CD14-positive monocyte (primary cell): ENCODE data around the gene B3GNT9. TPM values are rescaled to one million over a fixed set of nuclear protein-coding genes. Genes with fewer than 3 reads are reported as not detected.

ENCODE experiments used
- DNase-seq, 3 donors: peaks; one replicate each; pipeline ENCODE4 v3.0.0-alpha.2; 2011 to 2022
- H2AFZ ChIP-seq: 2 replicates; pipeline ENCODE4 v1.6.0; 2012; ENCODE audit warnings: mild to moderate bottlenecking, low read depth, low read length, inconsistent platforms; ENCODE audit not compliant: insufficient read depth, poor library complexity, severe bottlenecking
- H3K27ac ChIP-seq, 2 donors: 1 replicate in 1 of 2; 2 replicates in 1 of 2; pipeline ENCODE4 v1.5.1; 2012 to 2013; ENCODE audit warnings: low read length in 2 of 2, control low read depth in 1 of 2, inconsistent platforms in 1 of 2, low read depth in 1 of 2, mild to moderate bottlenecking in 1 of 2
- H3K27me3 ChIP-seq, 2 donors: one replicate each; pipeline versions ENCODE4 v1.6.0 to v1.6.1; 2011 to 2013; ENCODE audit warnings: low read length in 2 of 2; ENCODE audit not compliant: control insufficient read depth in 2 of 2, insufficient read depth in 2 of 2
- H3K36me3 ChIP-seq, 2 donors: replicated peaks in 1 of 2; 1 replicate in 1 of 2; 2 replicates in 1 of 2; pipeline versions ENCODE4 v1.5.1 to v1.6.1; 2012 to 2013; ENCODE audit warnings: low read length in 2 of 2, control low read depth in 1 of 2, inconsistent platforms in 1 of 2, mild to moderate bottlenecking in 1 of 2; ENCODE audit not compliant: insufficient read depth in 2 of 2, control insufficient read depth in 1 of 2
- H3K4me1 ChIP-seq, 2 donors: 1 replicate in 1 of 2; 2 replicates in 1 of 2; pipeline versions ENCODE4 v1.5.1 to v1.6.1; 2012 to 2013; ENCODE audit warnings: low read length in 2 of 2, control low read depth in 1 of 2, inconsistent platforms in 1 of 2, mild to moderate bottlenecking in 1 of 2, moderate library complexity in 1 of 2; ENCODE audit not compliant: insufficient read depth in 2 of 2, control insufficient read depth in 1 of 2
- H3K4me2 ChIP-seq: replicated peaks from 2 replicates; pipeline ENCODE3; 2012; ENCODE audit warnings: low read length, moderate library complexity, mild to moderate bottlenecking; ENCODE audit not compliant: poor library complexity, severe bottlenecking; ENCODE audit errors: extremely low read depth
- H3K4me3 ChIP-seq, 3 experiments: fragments of 200-600 bp in 1 of 3; sonication (generic) in 1 of 3; replicated peaks in 1 of 3; 1 replicate in 2 of 3; 2 replicates in 1 of 3; pipeline ENCODE4 v1.5.1; 2011 to 2013; ENCODE audit warnings: low read length in 3 of 3, mild to moderate bottlenecking in 3 of 3, control low read depth in 2 of 3, low read depth in 2 of 3, inconsistent platforms in 1 of 3, moderate library complexity in 1 of 3
- H3K79me2 ChIP-seq: 2 replicates; pipeline ENCODE4 v1.6.0; 2012; ENCODE audit warnings: mild to moderate bottlenecking, control low read depth, inconsistent platforms, low read length, moderate library complexity; ENCODE audit not compliant: insufficient read depth
- H3K9ac ChIP-seq: 2 replicates; pipeline ENCODE4 v1.6.0; 2017; ENCODE audit warnings: low read length, mild to moderate bottlenecking; ENCODE audit not compliant: insufficient read depth, poor library complexity, severe bottlenecking
- H3K9me3 ChIP-seq, 2 donors: replicated peaks in 1 of 2; 1 replicate in 1 of 2; 2 replicates in 1 of 2; pipeline versions ENCODE4 v1.5.1 to v1.6.1; 2012 to 2013; ENCODE audit warnings: low read length in 2 of 2, control low read depth in 1 of 2; ENCODE audit not compliant: control insufficient read depth in 1 of 2, insufficient read depth in 1 of 2
- H4K20me1 ChIP-seq: 2 replicates; pipeline ENCODE4 v1.6.0; 2012; ENCODE audit warnings: mild to moderate bottlenecking, low read length, control low read depth, moderate library complexity; ENCODE audit not compliant: insufficient read depth
- H3K27ac Mint-ChIP-seq, 7 donors: one replicate each; pipeline ENCODE4 v1.8.0; 2020; ENCODE audit warnings: mild to moderate bottlenecking in 7 of 7, mixed read lengths in 7 of 7, moderate library complexity in 6 of 7, inconsistent platforms in 2 of 7
- H3K27me3 Mint-ChIP-seq, 3 donors: one replicate each; pipeline ENCODE4 v1.8.0; 2021 to 2022; ENCODE audit warnings: low read depth in 3 of 3, mild to moderate bottlenecking in 3 of 3, mixed read lengths in 3 of 3, moderate library complexity in 3 of 3, inconsistent platforms in 1 of 3
- H3K36me3 Mint-ChIP-seq, 2 donors: one replicate each; pipeline ENCODE4 v1.8.0; 2020; ENCODE audit warnings: mixed read lengths in 2 of 2, inconsistent platforms in 1 of 2, mild to moderate bottlenecking in 1 of 2
- H3K4me1 Mint-ChIP-seq: one replicate; pipeline ENCODE4 v1.8.0; 2020; ENCODE audit warnings: mild to moderate bottlenecking, mixed read lengths
- H3K4me3 Mint-ChIP-seq, 2 donors: one replicate each; pipeline ENCODE4 v1.8.0; 2020; ENCODE audit warnings: mild to moderate bottlenecking in 2 of 2, mixed read lengths in 2 of 2, moderate library complexity in 1 of 2
- H3K9me3 Mint-ChIP-seq, 7 donors: one replicate each; pipeline ENCODE4 v1.8.0; 2020 to 2022; ENCODE audit warnings: mixed read lengths in 7 of 7, mild to moderate bottlenecking in 6 of 7, moderate library complexity in 6 of 7, inconsistent platforms in 2 of 7
- CTCF ChIP-seq: fragments of 200-600 bp; IDR thresholded peaks from one replicate; pipeline ENCODE4 v1.8.0; 2022; ENCODE audit warnings: antibody characterized with exemption, mild to moderate bottlenecking
- WGBS: methylation state at CpG from one replicate; pipeline ENCODE4 v1.1.5; 2013; ENCODE audit warnings: missing lambda C conversion rate; ENCODE audit not compliant: insufficient coverage; 5-methylcytosine and 5-hydroxymethylcytosine counted together
- intact Hi-C, 2 donors: fragments of 100-400 bp; cut with micrococcal nuclease; formaldehyde crosslinking; loops; one replicate each; pipeline versions ENCODE4 v1.15.0 to v1.15.1; 2023
- polyA plus RNA-seq, 3 donors: library from polyadenylated mRNA; depleted of rRNA in 1 of 3; unstranded in 2 of 3; stranded (reverse) in 1 of 3; fragments of 300-500 nt in 2 of 3; fragments of >200 nt in 1 of 3; fragmentation: Illumina TruSeq in 2 of 3; gene quantifications; 1 replicate in 2 of 3; 2 replicates in 1 of 3; pipeline ENCODE4 v1.2.3, GENCODE V29; 2012 to 2021

B3GNT9 gene
- polyA plus RNA-seq, 3 donors, result 0.10 to 0.67 (median 0.20) TPM

- peak within 1 kb of the TSS; percentile 81 to 94 for H3K4me3 Mint-ChIP-seq
- Histone ChIP-seq H3K4me1 (peaks cover 63 to 66% of the 10 kb centered on the region in 2 donors), H3K27me3 (peaks cover 26 to 63% of the 10 kb centered on the region in 2 donors), H3K9me3 (peaks cover 0 to 10% of the 10 kb centered on the region in 2 donors), H4K20me1 (peaks cover 19% of the 10 kb centered on the region), H3K4me3 (peak within 1 kb of the TSS; percentile 28 to 68 (median 53)), H3K79me2 (no peaks in the 10 kb centered on the region), H3K27ac (peak within 1 kb of the TSS; percentile 72 to 76), H2AFZ (peak within 1 kb of the TSS; percentile 61), H3K9ac (peak within 1 kb of the TSS; percentile 55), H3K36me3 (no peaks in the 10 kb centered on the region), H3K4me2 (peak within 1 kb of the TSS; percentile 83)
- peak; percentile 50 to 74 (median 61) for DNase-seq
- H3K27me3 Mint-ChIP-seq, result peaks cover 58 to 90% (median 74%) of the 10 kb centered on the region in 3 donors
- WGBS, result 4% methylated on average over 25 of the region's 50 CpGs
- no peak for TF ChIP-seq CTCF
- H3K4me1 Mint-ChIP-seq, result peaks cover 54% of the 10 kb centered on the region
- peaks cover 0 to 12% (median 6%) of the 10 kb centered on the region in 7 donors for H3K9me3 Mint-ChIP-seq
- peak within 1 kb of the TSS; percentile 69 to 92 (median 82) for H3K27ac Mint-ChIP-seq
- intact Hi-C loops, result no loop called here
- H3K36me3 Mint-ChIP-seq, result peaks cover 20 to 21% of the 10 kb centered on the region in 2 donors
Measured at GRCh38 chr16:67170168-67170948, 19.6 kb upstream of the B3GNT9 start, which contains the start of gene NOL3. TSS of gene NOL3 (plus strand) at chr16:67170538.

GRCh38 chr16:67169642-67170167 is 18.9 kb upstream of the B3GNT9 start:
- Histone ChIP-seq H3K36me3 (no peaks in the 10 kb centered on the region), H3K4me3 (peak overlapping the region; percentile 28 to 68 (median 53)), H3K27ac (peak overlapping the region in 1 of 2 donors; percentile 72), H3K27me3 (peaks cover 26 to 63% of the 10 kb centered on the region in 2 donors), H3K4me2 (peak overlapping the region; percentile 83), H3K4me1 (peaks cover 64 to 66% of the 10 kb centered on the region in 2 donors), H4K20me1 (peaks cover 19% of the 10 kb centered on the region), H3K79me2 (no peaks in the 10 kb centered on the region), H2AFZ (peak overlapping the region; percentile 61), H3K9ac (peak overlapping the region; percentile 1), H3K9me3 (peaks cover 0 to 17% of the 10 kb centered on the region in 2 donors)
- Mint-ChIP-seq H3K4me3 (peak overlapping the region; percentile 81 to 94), H3K4me1 (peaks cover 54% of the 10 kb centered on the region), H3K27ac (peak overlapping the region; percentile 43 to 87 (median 82)), H3K9me3 (peaks cover 0 to 14% (median 8%) of the 10 kb centered on the region in 7 donors), H3K36me3 (peaks cover 18% of the 10 kb centered on the region in 2 donors), H3K27me3 (peaks cover 59 to 90% (median 74%) of the 10 kb centered on the region in 3 donors)
- no peak for DNase-seq
- intact Hi-C loops, result no loop called here
- TF ChIP-seq CTCF, result peak; percentile 69
- WGBS, result 5% methylated on average over 18 of the region's 24 CpGs
